Fibroblast of villous mesenchyme (primary cell): ENCODE measurements around the gene ID4. TPM values are rescaled to one million over a fixed set of nuclear protein-coding genes. Genes with fewer than 3 reads are reported as not detected.

Source experiments
- DNase-seq: peaks from one replicate; pipeline ENCODE4 v3.0.0-alpha.2; 2010; ENCODE audit warnings: low read depth
- H3K4me3 ChIP-seq: 2 replicates; pipeline ENCODE4 v1.5.1; 2011; ENCODE audit warnings: low read depth, mild to moderate bottlenecking, low read length
- CTCF ChIP-seq: IDR thresholded peaks from 2 replicates; pipeline ENCODE4 v1.5.1; 2012; ENCODE audit warnings: low read depth, mild to moderate bottlenecking, low read length; ENCODE audit not compliant: insufficient read depth
- total RNA-seq: library from RNA; depleted of rRNA; stranded (reverse); fragments of >200 nt; gene quantifications from 2 replicates; pipeline ENCODE4 v1.2.3, GENCODE V29; 2012

The ID4 gene
- total RNA-seq, 1 donor: 2.2 TPM

- no peak overlapping the region for H3K4me3 ChIP-seq
- TF ChIP-seq CTCF: no peak
- no peak for DNase-seq
These were observed 3.2 kb upstream of the ID4 start for GRCh38 chr6:19833947-19834346.

GRCh38 chr6:19834858-19835257, 2.3 kb upstream of the ID4 start:
- no peak for DNase-seq
- H3K4me3 ChIP-seq: no peak overlapping the region
- TF ChIP-seq CTCF: no peak

GRCh38 chr6:19835605-19836004, 1.6 kb upstream of the ID4 start:
- H3K4me3 ChIP-seq: no peak overlapping the region
- DNase-seq: no peak
- TF ChIP-seq CTCF: no peak

- peak; percentile 23 for DNase-seq
- no peak for TF ChIP-seq CTCF
- H3K4me3 ChIP-seq: peak overlapping the region; percentile 55
These were observed 606 bp downstream of the ID4 start for GRCh38 chr6:19837511-19838441.

GRCh38 chr6:19838442-19839236, 1.5 kb downstream of the ID4 start:
- peak; percentile 23 for DNase-seq
- peak overlapping the region; percentile 54 for H3K4me3 ChIP-seq
- no peak for TF ChIP-seq CTCF

- no peak for TF ChIP-seq CTCF
- H3K4me3 ChIP-seq: peak overlapping the region; percentile 54
- no peak for DNase-seq
These were observed 2.0 kb downstream of the ID4 start for GRCh38 chr6:19839237-19839546.
